ENCODE measurements around the gene P4HA3. TPM values are rescaled to one million over a fixed set of nuclear protein-coding genes. Genes with fewer than 3 reads are reported as not detected.

The P4HA3 gene
- total RNA-seq, 4 donors from 2014 or later: 0.38 to 1.4 (median 0.66) TPM; not detected in 1

DNA sequence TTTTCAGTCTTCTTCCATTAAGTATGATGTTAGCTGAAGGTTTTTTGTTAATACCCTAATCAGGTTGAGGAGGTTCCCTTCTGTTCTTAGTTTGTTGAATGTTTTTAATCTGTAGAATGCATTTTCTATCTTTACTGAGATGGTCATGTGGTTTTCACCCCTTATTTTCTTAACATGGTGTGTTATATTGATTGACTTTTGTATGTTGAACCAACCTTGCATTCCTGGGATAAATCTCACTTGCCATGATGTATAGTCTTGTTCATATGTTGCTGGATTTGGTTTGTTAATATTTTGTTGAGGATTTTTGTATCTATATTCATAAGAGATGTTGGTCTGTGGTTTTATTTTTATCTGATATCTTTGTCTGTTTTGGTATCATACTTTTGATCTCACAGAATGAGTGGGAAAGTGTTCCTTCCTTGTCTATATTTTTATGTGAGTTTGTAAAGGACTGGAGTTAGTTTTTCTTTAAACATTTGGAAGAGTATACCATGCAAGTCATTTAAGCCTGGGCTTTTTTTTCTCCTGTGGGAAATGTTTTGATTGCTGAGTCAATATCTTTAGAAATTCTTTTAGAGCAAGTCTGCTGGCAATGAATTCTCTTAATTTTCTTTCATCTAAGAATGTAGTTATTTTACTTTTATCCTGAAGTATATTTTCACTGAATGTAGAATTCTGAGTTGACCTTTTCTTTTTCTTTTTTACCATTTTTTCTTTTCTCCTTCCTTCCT lies 5.5 kb upstream of the P4HA3 start:
- TF ChIP-seq, protein P1, sequence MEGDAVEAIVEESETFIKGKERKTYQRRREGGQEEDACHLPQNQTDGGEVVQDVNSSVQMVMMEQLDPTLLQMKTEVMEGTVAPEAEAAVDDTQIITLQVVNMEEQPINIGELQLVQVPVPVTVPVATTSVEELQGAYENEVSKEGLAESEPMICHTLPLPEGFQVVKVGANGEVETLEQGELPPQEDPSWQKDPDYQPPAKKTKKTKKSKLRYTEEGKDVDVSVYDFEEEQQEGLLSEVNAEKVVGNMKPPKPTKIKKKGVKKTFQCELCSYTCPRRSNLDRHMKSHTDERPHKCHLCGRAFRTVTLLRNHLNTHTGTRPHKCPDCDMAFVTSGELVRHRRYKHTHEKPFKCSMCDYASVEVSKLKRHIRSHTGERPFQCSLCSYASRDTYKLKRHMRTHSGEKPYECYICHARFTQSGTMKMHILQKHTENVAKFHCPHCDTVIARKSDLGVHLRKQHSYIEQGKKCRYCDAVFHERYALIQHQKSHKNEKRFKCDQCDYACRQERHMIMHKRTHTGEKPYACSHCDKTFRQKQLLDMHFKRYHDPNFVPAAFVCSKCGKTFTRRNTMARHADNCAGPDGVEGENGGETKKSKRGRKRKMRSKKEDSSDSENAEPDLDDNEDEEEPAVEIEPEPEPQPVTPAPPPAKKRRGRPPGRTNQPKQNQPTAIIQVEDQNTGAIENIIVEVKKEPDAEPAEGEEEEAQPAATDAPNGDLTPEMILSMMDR (IDR thresholded peaks at IDR 0.05; ENCODE audit: low read depth): no peak

DNA sequence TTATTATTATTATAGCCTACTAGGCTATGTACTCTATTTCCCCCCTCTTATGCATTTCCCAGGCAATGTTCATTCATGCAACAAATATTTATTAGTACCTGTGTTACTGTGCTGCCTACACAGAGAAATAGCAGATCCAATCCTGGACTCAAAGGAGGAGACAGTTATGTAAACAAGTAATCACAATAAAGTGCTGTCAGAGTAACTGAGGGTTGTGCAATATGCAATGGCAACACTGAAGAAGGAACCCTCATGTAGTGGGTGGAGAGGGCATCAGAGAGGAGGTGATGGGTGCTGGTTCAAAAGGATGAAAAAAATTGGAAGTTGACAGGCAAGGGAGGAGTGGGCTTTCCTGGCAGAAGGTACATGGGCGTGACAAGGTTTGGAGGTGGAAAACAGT lies 886 bp upstream of the P4HA3 start:
- TF ChIP-seq, protein P1 (IDR thresholded peaks at IDR 0.05; ENCODE audit: low read depth): no peak

DNA sequence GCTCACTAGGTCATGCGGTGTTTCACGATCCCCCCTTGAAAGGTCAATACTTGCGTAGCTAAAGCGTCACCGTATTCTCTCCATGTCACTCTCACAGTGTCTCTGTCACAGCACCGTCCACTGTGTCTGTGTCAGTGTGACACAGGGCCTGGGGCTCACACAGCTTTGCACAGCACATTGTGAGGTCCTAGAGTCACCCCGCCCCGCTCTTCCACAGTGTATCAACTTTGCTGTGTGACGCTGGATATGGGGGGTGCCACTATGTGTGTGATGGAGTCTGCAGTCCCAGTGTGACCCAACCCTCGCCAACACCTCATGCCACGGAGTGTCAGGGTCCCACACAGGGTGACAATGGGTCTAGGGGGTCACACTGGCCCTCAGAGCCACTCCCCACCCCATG lies 583 bp downstream of the P4HA3 start:
- TF ChIP-seq, protein P1 (IDR thresholded peaks at IDR 0.05; ENCODE audit: low read depth): no peak

DNA sequence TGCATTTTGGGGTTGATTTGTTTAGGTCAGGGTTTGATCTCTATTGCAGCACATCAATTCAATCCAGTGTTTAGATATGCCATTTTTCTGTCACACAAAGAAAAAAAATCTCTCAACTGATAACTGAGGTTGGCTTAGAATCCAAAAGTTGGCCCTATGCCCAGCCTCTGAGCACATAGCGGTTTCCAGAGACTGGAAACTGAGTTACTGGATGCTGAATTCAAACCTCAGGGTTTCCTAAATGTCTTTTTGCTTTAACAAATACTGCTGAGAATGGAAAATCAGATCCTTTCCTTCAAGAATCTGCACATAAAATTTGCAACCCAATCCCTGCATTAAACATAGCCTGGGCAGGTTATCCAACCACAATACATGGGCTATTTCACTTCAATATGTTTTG lies 4.0 kb downstream of the P4HA3 start:
- TF ChIP-seq, protein P1 (IDR thresholded peaks at IDR 0.05; ENCODE audit: low read depth): no peak

DNA sequence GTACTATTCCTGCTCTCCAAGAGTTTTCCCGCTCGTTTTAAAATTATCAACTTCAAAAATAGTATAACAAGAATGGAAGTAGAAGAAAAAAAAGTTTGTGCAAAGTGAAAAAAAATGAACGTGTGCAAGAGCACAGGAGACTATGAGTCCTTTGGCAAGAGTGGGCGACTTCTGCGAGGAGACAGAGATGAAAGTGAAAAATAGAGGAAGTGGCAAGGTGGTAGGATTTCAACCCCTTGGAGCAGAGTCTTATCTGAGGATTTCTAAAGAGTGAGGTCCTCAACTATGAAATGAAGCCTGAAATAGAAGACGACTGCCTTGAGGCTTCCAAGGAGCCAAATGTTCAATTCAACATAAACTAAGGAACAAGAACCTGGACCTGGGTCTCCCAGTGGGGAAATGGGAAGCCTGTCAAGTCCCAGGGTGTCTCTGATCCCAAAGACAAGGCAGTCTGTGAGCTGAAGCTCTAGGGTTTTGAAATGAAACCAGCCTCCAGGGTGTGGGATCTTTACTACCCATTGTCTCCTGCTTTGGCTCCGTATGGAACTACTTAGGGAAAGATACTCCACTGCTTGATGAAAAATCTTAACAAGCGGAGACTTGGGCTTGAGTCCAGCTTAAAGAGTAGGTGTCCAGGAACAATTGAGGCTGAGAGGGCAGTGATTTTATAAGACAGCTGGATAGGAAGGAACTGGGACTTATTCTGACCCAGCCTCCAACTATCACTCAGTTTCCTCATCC lies 4.8 kb downstream of the P4HA3 start:
- TF ChIP-seq, protein P1 (IDR thresholded peaks at IDR 0.05; ENCODE audit: low read depth): no peak

DNA sequence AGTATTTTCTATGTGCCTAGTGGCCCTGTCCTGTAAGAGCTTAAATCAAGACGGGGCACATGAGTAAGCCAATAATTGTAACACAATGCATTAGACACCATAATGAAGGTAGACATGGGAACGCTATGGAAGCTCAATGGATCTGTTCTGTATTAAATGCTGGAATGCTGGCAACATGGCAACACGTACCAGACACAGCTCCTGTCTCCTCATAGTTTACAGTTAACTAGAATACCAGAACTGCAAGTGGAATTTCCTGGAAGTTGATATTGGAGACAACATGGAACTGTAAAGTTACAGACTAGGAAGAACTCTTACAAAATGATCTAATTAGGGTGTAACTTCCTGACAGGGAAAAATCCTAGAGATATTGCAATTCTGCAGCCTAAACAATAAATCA lies 12.4 kb downstream of the P4HA3 start:
- TF ChIP-seq, protein P1 (IDR thresholded peaks at IDR 0.05; ENCODE audit: low read depth): no peak

DNA sequence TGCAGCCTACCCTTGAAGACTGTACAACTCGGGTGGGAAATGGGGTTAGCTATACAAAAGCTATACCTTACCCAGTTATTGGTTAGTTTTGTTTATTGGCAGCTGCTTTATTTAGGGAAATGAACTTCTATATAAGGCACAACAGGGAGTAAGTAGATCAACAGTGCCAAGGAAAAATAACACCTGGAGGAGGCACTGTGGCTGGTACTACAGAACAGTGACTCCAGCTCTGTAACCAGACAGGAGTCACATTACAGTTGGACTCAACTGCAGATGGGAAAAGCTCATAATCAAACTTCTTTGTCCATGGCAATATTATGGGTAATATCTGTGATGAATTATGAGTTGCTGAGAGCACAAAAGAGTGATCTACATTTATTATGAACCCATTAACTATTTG lies 14.0 kb downstream of the P4HA3 start:
- TF ChIP-seq, protein P1 (IDR thresholded peaks at IDR 0.05; ENCODE audit: low read depth): no peak

All from subcutaneous adipose tissue (tissue), 4 donors.